ENCODE data around the gene TMA7. TPM values are rescaled to one million over a fixed set of nuclear protein-coding genes. Genes with fewer than 3 reads are reported as not detected.

The TMA7 gene
- total and polyA plus RNA-seq, 4 donors = 75.2 to 241 (median 113) TPM

DNA sequence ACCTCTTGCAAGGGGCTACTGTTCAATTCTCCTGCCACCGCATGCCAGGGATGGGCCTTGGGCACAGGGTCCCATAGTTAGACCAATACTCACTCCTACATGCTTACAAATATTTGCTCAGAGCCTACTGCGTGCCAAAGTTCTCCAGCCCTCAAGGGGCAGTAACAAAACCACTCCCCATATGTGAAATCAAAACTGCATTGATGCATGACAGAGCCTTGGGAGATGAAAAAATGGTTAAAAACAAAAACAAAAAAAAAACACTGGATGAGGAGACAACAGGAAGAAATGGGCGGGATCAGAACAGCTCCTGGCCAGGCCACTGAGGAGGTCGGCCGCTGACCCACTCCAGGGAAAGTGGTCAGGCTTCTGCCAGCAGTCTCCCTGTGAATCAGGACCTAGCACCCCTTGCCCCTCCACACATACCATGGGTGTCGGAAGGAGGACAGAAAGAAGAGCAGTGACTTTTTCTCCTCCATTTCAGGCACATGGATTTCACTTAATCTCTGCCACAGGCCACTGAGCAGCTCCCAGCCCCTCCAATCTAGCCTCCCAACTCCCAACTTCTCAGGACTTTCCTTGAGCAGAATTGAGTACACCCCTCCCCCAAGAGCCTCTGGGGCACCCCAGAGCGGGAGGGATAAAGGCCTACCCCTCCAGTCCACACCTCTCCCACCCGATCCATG is 13.0 kb upstream of the TMA7 start:
- peak overlapping the region; percentile 54 to 89 for H3K27ac ChIP-seq (ENCODE audit: low read depth in 1 of 2, low read length in 2 of 2)
- WGBS = 26% methylated on average over 8 of the region's 8 CpGs
- DNase-seq (ENCODE audit: low spot score) = no peak
- peaks cover 36 to 83% (median 68%) of the 10 kb centered on the region in 4 donors for H3K4me1 ChIP-seq (ENCODE audit: control insufficient read depth in 4 of 4, insufficient read depth in 4 of 4, low read length in 3 of 4)
- peaks cover 0 to 1% (median 0%) of the 10 kb centered on the region in 4 donors for H3K36me3 ChIP-seq (ENCODE audit: control insufficient read depth in 4 of 4, insufficient read depth in 3 of 4, low read depth in 1 of 4, low read length in 3 of 4)
- peak overlapping the region in 1 of 2 donors; percentile 72 for H3K9ac ChIP-seq (ENCODE audit: low read depth in 1 of 2, low read length in 2 of 2)
- TF ChIP-seq HNF4A (conservative IDR thresholded peaks at IDR 0.05) (peak in 1 of 2 donors; percentile 21), RAD21 (IDR thresholded peaks at IDR 0.05) (no peak)
- peak overlapping the region; percentile 0 to 80 (median 58) for H3K4me3 ChIP-seq (ENCODE audit: low read depth in 1 of 3, low read length in 3 of 3)
- H3K9me3 ChIP-seq (ENCODE audit: control insufficient read depth in 4 of 4, low read length in 3 of 4) = no peaks in the 10 kb centered on the region
- H3K27me3 ChIP-seq (ENCODE audit: control insufficient read depth in 4 of 4, insufficient read depth in 4 of 4, low read length in 3 of 4) = no peaks in the 10 kb centered on the region

DNA sequence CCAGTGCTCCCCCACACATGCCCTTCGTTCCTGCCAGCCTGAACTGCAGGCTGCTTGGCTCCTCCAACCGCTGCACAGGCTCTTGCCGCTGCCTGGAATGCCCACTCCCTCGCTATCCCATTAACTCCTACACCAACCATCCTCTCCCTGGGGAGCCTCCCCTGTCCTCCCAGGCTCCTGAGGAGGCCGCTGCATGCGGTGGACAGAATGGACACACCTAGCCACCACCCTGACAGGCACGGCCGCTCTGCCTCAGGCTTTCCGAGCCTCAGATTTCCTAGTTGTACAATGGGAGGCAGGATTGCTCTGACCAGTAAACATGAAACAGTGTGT is 12.5 kb upstream of the TMA7 start:
- Histone ChIP-seq H3K4me3 (ENCODE audit: low read depth in 1 of 3, low read length in 3 of 3) (peak overlapping the region; percentile 52 to 80 (median 58)), H3K27me3 (ENCODE audit: control insufficient read depth in 4 of 4, insufficient read depth in 4 of 4, low read length in 3 of 4) (no peaks in the 10 kb centered on the region), H3K9ac (ENCODE audit: low read depth in 1 of 2, low read length in 2 of 2) (peak overlapping the region; percentile 67 to 72), H3K4me1 (ENCODE audit: control insufficient read depth in 4 of 4, insufficient read depth in 4 of 4, low read length in 3 of 4) (peaks cover 36 to 78% (median 63%) of the 10 kb centered on the region in 4 donors), H3K27ac (ENCODE audit: low read depth in 1 of 2, low read length in 2 of 2) (peak overlapping the region; percentile 89 to 91), H3K9me3 (ENCODE audit: control insufficient read depth in 4 of 4, low read length in 3 of 4) (no peaks in the 10 kb centered on the region), H3K36me3 (ENCODE audit: control insufficient read depth in 4 of 4, insufficient read depth in 3 of 4, low read depth in 1 of 4, low read length in 3 of 4) (no peaks in the 10 kb centered on the region)
- 29% methylated on average over 9 of the region's 9 CpGs for WGBS
- no peak for TF ChIP-seq YY1 (IDR thresholded peaks at IDR 0.05)
- no peak for TF ChIP-seq JUND (IDR thresholded peaks at IDR 0.05)
- TF ChIP-seq, protein P1, sequence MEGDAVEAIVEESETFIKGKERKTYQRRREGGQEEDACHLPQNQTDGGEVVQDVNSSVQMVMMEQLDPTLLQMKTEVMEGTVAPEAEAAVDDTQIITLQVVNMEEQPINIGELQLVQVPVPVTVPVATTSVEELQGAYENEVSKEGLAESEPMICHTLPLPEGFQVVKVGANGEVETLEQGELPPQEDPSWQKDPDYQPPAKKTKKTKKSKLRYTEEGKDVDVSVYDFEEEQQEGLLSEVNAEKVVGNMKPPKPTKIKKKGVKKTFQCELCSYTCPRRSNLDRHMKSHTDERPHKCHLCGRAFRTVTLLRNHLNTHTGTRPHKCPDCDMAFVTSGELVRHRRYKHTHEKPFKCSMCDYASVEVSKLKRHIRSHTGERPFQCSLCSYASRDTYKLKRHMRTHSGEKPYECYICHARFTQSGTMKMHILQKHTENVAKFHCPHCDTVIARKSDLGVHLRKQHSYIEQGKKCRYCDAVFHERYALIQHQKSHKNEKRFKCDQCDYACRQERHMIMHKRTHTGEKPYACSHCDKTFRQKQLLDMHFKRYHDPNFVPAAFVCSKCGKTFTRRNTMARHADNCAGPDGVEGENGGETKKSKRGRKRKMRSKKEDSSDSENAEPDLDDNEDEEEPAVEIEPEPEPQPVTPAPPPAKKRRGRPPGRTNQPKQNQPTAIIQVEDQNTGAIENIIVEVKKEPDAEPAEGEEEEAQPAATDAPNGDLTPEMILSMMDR (IDR thresholded peaks at IDR 0.05; ENCODE audit: low read depth, low read length, missing input control) = no peak
- TF ChIP-seq FOXA2 (IDR thresholded peaks at IDR 0.05) = no peak
- TF ChIP-seq HNF4A (conservative IDR thresholded peaks at IDR 0.05) = no peak
- no peak for TF ChIP-seq RXRA (IDR thresholded peaks at IDR 0.05)
- no peak for TF ChIP-seq RAD21 (IDR thresholded peaks at IDR 0.05)
- no peak for TF ChIP-seq NR2F2 (IDR thresholded peaks at IDR 0.05)
- TF ChIP-seq SP1 (IDR thresholded peaks at IDR 0.05) = no peak
- no peak for TF ChIP-seq EGR1 (IDR thresholded peaks at IDR 0.05; ENCODE audit: low read depth in 2 of 2)
- TF ChIP-seq, protein P2, sequence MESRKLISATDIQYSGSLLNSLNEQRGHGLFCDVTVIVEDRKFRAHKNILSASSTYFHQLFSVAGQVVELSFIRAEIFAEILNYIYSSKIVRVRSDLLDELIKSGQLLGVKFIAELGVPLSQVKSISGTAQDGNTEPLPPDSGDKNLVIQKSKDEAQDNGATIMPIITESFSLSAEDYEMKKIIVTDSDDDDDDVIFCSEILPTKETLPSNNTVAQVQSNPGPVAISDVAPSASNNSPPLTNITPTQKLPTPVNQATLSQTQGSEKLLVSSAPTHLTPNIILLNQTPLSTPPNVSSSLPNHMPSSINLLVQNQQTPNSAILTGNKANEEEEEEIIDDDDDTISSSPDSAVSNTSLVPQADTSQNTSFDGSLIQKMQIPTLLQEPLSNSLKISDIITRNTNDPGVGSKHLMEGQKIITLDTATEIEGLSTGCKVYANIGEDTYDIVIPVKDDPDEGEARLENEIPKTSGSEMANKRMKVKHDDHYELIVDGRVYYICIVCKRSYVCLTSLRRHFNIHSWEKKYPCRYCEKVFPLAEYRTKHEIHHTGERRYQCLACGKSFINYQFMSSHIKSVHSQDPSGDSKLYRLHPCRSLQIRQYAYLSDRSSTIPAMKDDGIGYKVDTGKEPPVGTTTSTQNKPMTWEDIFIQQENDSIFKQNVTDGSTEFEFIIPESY (IDR thresholded peaks at IDR 0.05) = no peak
- TF ChIP-seq, protein P3, sequence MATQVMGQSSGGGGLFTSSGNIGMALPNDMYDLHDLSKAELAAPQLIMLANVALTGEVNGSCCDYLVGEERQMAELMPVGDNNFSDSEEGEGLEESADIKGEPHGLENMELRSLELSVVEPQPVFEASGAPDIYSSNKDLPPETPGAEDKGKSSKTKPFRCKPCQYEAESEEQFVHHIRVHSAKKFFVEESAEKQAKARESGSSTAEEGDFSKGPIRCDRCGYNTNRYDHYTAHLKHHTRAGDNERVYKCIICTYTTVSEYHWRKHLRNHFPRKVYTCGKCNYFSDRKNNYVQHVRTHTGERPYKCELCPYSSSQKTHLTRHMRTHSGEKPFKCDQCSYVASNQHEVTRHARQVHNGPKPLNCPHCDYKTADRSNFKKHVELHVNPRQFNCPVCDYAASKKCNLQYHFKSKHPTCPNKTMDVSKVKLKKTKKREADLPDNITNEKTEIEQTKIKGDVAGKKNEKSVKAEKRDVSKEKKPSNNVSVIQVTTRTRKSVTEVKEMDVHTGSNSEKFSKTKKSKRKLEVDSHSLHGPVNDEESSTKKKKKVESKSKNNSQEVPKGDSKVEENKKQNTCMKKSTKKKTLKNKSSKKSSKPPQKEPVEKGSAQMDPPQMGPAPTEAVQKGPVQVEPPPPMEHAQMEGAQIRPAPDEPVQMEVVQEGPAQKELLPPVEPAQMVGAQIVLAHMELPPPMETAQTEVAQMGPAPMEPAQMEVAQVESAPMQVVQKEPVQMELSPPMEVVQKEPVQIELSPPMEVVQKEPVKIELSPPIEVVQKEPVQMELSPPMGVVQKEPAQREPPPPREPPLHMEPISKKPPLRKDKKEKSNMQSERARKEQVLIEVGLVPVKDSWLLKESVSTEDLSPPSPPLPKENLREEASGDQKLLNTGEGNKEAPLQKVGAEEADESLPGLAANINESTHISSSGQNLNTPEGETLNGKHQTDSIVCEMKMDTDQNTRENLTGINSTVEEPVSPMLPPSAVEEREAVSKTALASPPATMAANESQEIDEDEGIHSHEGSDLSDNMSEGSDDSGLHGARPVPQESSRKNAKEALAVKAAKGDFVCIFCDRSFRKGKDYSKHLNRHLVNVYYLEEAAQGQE (IDR thresholded peaks at IDR 0.05) = no peak
- TF ChIP-seq, protein P4, sequence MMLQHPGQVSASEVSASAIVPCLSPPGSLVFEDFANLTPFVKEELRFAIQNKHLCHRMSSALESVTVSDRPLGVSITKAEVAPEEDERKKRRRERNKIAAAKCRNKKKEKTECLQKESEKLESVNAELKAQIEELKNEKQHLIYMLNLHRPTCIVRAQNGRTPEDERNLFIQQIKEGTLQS (IDR thresholded peaks at IDR 0.05) = no peak
- TF ChIP-seq, protein P5, sequence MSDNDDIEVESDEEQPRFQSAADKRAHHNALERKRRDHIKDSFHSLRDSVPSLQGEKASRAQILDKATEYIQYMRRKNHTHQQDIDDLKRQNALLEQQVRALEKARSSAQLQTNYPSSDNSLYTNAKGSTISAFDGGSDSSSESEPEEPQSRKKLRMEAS (IDR thresholded peaks at IDR 0.05) = no peak
- no peak for TF ChIP-seq TAF1 (conservative IDR thresholded peaks at IDR 0.05)
- TF ChIP-seq FOXA1 (IDR thresholded peaks at IDR 0.05) = no peak
- no peak for TF ChIP-seq GABPA (IDR thresholded peaks at IDR 0.05 in 1 of 2, conservative IDR thresholded peaks at IDR 0.05 in 1 of 2)
- no peak for TF ChIP-seq HNF4G (IDR thresholded peaks at IDR 0.05)
- no peak for DNase-seq (ENCODE audit: low spot score)

All from liver (tissue), 9 donors.